K562 (cell line): ENCODE results near the gene FAM83D. TPM values are rescaled to one million over a fixed set of nuclear protein-coding genes. Genes with fewer than 3 reads are reported as not detected.

Experiments
- BRCA1 ChIP-seq, 2 experiments: fragments of 450-650 bp in 1 of 2; sonication (generic) in 1 of 2; formaldehyde crosslinking in 1 of 2; IDR thresholded peaks; 2 replicates each; pipeline versions ENCODE4 v1.5.0 to v1.6.1; 2017 to 2020; ENCODE audit warnings: mild to moderate bottlenecking in 1 of 2, missing genetic modification reagents in 1 of 2
- CBX3 ChIP-seq, 2 experiments: IDR thresholded peaks; 1 replicate in 1 of 2; 2 replicates in 1 of 2; pipeline ENCODE4 v1.6.1; 2012; ENCODE audit warnings: inconsistent platforms in 2 of 2, low read length in 2 of 2, borderline replicate concordance in 1 of 2, control low read depth in 1 of 2
- CCNT2 ChIP-seq: IDR thresholded peaks from 2 replicates; pipeline ENCODE4 v1.6.1; 2011; ENCODE audit warnings: borderline replicate concordance, low read depth, mild to moderate bottlenecking, moderate library complexity, mixed read lengths, low read length; ENCODE audit not compliant: insufficient read length; ENCODE audit errors: extremely low read depth
- GABPB1 ChIP-seq: sonication (generic); formaldehyde crosslinking; IDR thresholded peaks from 2 replicates; pipeline ENCODE4 v1.8.0; 2022; ENCODE audit warnings: mild to moderate bottlenecking, missing genetic modification reagents
- HNRNPUL1 ChIP-seq: fragments of 200-400 bp; formaldehyde crosslinking; IDR thresholded peaks from 2 replicates; pipeline ENCODE4 v1.6.1; 2017; ENCODE audit warnings: low read length
- ILF3 ChIP-seq: fragments of 450-650 bp; IDR thresholded peaks from 2 replicates; pipeline ENCODE4 v1.6.1; 2018; ENCODE audit warnings: antibody characterized with exemption, mild to moderate bottlenecking, moderate library complexity, borderline replicate concordance
- KLF16 ChIP-seq: IDR thresholded peaks from 2 replicates; pipeline ENCODE4 v1.6.1; 2016; ENCODE audit warnings: antibody characterized with exemption
- MAFG ChIP-seq: fragments of 450-650 bp; conservative IDR thresholded peaks from 2 replicates; pipeline ENCODE4 v1.6.1; 2016; ENCODE audit warnings: missing genetic modification characterization, missing compliant biosample characterization
- MYNN ChIP-seq, 2 experiments: sonication (generic); formaldehyde crosslinking in 1 of 2; IDR thresholded peaks; 2 replicates each; pipeline versions ENCODE4 v1.5.0 to v1.6.1; 2016 to 2020; ENCODE audit warnings: antibody characterized with exemption in 1 of 2, missing genetic modification reagents in 1 of 2
- ZBTB7A ChIP-seq: IDR thresholded peaks from 2 replicates; pipeline ENCODE4 v1.6.1; 2011; ENCODE audit warnings: low read depth, mild to moderate bottlenecking, low read length, moderate library complexity, borderline replicate concordance; ENCODE audit not compliant: control insufficient read depth
- ZNF274 ChIP-seq: IDR thresholded peaks from 2 replicates; pipeline ENCODE4 v1.6.1; 2011; ENCODE audit warnings: low read depth, mild to moderate bottlenecking, low read length, moderate library complexity, borderline replicate concordance
- polyA plus RNA-seq, 8 experiments: library from polyadenylated mRNA; depleted of rRNA in 4 of 8; stranded (reverse) in 5 of 8; unstranded in 3 of 8; fragments of >200 nt; fragmentation: Nextera tagmentation in 2 of 8; fragmentation: Illumina TruSeq in 1 of 8; extraction: Ambion mirVana in 2 of 8; extraction: Trizol in 1 of 8; gene quantifications; 2 replicates each; pipeline versions ENCODE4 v1.2.1 to v1.2.3, GENCODE V29; 2011 to 2014; ENCODE audit warnings: inconsistent platforms in 1 of 8, missing spikeins in 1 of 8
- total RNA-seq, 7 experiments: library from RNA; depleted of rRNA in 6 of 7; stranded (reverse); fragments of >200 nt in 6 of 7; fragmentation: Illumina TruSeq in 2 of 7; extraction: Trizol in 2 of 7; gene quantifications; 2 replicates each; pipeline versions ENCODE4 v1.2.1 to v1.2.3, GENCODE V29; 2011 to 2021; ENCODE audit warnings: low replicate concordance in 1 of 7
- TF ChIP-seq, protein P1 (sequence below): fragments of 250-450 bp; sonication (Bioruptor Pico); IDR thresholded peaks from 2 replicates; pipeline ENCODE4 v1.4.0; 2020; ENCODE audit warnings: mild to moderate bottlenecking
- TF ChIP-seq, protein P2 (sequence below): fragments of 450-650 bp; formaldehyde crosslinking; IDR thresholded peaks from 2 replicates; pipeline ENCODE4 v1.4.0; 2022; ENCODE audit warnings: missing genetic modification characterization
- TF ChIP-seq, protein P3 (sequence below): fragments of 250-450 bp; sonication (Bioruptor Pico); IDR thresholded peaks from 2 replicates; pipeline ENCODE4 v1.5.0; 2020; ENCODE audit warnings: mild to moderate bottlenecking
- TF ChIP-seq, protein P4 (sequence below): fragments of 450-650 bp; IDR thresholded peaks from 2 replicates; pipeline ENCODE4 v1.6.1; 2018; ENCODE audit warnings: mild to moderate bottlenecking, low read depth; ENCODE audit not compliant: partially characterized antibody
- TF ChIP-seq, protein P5 (sequence below): fragments of 450-650 bp; formaldehyde crosslinking; IDR thresholded peaks from 2 replicates; pipeline ENCODE4 v1.4.0; 2020; ENCODE audit warnings: mild to moderate bottlenecking, moderate library complexity

Gene FAM83D
- total and polyA plus RNA-seq, 9 of the 15 experiments (the other 6 are each of a cell fraction or from before 2014, with no cell fraction given), result 8.2 to 66.1 (median 43.5) TPM

DNA sequence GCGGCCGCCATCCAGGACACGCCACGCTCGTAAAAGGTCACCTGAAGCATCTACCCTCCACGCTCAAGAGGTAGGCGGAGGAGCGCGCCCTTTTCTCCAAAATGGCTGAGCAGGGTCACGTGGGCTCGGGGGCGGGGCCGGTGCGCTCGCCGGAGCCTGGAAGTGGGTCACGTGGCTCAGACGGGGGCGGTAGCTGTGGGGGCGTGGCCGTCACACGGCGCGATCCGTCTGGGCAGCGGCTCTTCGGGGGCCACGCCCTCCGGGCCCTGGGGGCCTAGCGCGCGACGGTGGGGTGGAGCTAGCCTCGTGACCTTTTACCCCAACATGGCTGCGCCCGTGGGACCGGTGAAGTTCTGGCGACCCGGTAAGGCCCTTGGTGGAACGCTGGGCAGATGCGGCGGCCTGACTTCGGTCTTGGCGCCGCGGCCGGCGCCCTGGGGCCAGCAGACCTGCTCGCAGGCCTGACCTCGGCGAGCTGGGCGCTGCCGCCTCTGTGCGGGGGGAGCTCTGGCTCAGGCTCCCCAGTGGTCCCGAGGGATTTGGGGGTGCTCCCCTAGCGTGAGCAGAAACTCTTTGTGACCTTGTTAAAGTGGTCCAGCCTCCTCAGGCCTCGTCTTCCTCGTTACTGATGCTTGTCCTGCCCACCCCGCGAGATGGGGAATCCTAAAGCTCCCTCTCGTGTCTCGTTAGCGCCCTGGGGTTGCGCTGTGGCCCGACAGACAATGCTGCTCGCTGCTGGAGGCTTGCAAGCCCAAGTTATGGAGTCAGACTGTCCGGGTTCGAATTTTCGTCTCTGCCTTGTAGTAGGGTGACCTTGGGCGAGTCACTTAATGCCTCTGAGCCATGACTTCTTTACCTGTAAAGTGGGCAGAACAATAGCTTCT is 36.1 kb downstream of the FAM83D start, which contains the start of gene DHX35 (continued):
- TF ChIP-seq, protein P1, sequence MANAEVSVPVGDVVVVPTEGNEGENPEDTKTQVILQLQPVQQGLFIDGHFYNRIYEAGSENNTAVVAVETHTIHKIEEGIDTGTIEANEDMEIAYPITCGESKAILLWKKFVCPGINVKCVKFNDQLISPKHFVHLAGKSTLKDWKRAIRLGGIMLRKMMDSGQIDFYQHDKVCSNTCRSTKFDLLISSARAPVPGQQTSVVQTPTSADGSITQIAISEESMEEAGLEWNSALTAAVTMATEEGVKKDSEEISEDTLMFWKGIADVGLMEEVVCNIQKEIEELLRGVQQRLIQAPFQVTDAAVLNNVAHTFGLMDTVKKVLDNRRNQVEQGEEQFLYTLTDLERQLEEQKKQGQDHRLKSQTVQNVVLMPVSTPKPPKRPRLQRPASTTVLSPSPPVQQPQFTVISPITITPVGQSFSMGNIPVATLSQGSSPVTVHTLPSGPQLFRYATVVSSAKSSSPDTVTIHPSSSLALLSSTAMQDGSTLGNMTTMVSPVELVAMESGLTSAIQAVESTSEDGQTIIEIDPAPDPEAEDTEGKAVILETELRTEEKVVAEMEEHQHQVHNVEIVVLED (CRISPR knock-in tag), result 0 out of 2 replicates have a peak, but pooled peaks have one; percentile 34
- TF ChIP-seq CBX3 (IDR thresholded peaks at IDR 0.05; ENCODE audit: borderline replicate concordance in 1 of 2, low read length in 2 of 2), result peak in 1 of 2 experiments; percentile 60; a peak in 2 of 3 replicates
- no peak for TF ChIP-seq MAFG (tag)
- no peak; the same call in 1 of the 2 replicates for TF ChIP-seq MYNN (IDR thresholded peaks at IDR 0.05)
- TF ChIP-seq MYNN (CRISPR knock-in tag; IDR thresholded peaks at IDR 0.05), result no peak
- peak; percentile 61 for TF ChIP-seq GABPB1 (CRISPR knock-in tag)
- TF ChIP-seq, protein P2, sequence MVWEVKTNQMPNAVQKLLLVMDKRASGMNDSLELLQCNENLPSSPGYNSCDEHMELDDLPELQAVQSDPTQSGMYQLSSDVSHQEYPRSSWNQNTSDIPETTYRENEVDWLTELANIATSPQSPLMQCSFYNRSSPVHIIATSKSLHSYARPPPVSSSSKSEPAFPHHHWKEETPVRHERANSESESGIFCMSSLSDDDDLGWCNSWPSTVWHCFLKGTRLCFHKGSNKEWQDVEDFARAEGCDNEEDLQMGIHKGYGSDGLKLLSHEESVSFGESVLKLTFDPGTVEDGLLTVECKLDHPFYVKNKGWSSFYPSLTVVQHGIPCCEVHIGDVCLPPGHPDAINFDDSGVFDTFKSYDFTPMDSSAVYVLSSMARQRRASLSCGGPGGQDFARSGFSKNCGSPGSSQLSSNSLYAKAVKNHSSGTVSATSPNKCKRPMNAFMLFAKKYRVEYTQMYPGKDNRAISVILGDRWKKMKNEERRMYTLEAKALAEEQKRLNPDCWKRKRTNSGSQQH, result no peak
- no peak for TF ChIP-seq BRCA1 (IDR thresholded peaks at IDR 0.05)
- no peak for TF ChIP-seq BRCA1 (CRISPR knock-in tag; IDR thresholded peaks at IDR 0.05)
- no peak for TF ChIP-seq HNRNPUL1
- TF ChIP-seq, protein P3, sequence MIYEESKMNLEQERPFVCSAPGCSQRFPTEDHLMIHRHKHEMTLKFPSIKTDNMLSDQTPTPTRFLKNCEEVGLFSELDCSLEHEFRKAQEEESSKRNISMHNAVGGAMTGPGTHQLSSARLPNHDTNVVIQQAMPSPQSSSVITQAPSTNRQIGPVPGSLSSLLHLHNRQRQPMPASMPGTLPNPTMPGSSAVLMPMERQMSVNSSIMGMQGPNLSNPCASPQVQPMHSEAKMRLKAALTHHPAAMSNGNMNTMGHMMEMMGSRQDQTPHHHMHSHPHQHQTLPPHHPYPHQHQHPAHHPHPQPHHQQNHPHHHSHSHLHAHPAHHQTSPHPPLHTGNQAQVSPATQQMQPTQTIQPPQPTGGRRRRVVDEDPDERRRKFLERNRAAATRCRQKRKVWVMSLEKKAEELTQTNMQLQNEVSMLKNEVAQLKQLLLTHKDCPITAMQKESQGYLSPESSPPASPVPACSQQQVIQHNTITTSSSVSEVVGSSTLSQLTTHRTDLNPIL, result no peak
- no peak for TF ChIP-seq ILF3
- TF ChIP-seq ZNF274, result no peak
- peak; percentile 54; the same call in 1 of the 2 replicates for TF ChIP-seq ZBTB7A
- TF ChIP-seq, protein P4, sequence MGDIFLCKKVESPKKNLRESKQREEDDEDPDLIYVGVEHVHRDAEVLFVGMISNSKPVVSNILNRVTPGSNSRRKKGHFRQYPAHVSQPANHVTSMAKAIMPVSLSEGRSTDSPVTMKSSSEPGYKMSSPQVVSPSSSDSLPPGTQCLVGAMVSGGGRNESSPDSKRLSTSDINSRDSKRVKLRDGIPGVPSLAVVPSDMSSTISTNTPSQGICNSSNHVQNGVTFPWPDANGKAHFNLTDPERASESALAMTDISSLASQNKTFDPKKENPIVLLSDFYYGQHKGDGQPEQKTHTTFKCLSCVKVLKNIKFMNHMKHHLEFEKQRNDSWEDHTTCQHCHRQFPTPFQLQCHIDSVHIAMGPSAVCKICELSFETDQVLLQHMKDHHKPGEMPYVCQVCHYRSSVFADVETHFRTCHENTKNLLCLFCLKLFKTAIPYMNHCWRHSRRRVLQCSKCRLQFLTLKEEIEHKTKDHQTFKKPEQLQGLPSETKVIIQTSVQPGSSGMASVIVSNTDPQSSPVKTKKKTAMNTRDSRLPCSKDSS, result no peak
- TF ChIP-seq KLF16, result no peak
- TF ChIP-seq CCNT2, result peak; percentile 88
- TF ChIP-seq, protein P5, sequence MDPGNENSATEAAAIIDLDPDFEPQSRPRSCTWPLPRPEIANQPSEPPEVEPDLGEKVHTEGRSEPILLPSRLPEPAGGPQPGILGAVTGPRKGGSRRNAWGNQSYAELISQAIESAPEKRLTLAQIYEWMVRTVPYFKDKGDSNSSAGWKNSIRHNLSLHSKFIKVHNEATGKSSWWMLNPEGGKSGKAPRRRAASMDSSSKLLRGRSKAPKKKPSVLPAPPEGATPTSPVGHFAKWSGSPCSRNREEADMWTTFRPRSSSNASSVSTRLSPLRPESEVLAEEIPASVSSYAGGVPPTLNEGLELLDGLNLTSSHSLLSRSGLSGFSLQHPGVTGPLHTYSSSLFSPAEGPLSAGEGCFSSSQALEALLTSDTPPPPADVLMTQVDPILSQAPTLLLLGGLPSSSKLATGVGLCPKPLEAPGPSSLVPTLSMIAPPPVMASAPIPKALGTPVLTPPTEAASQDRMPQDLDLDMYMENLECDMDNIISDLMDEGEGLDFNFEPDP (CRISPR knock-in tag), result no peak
